K562 (cell line): ENCODE data around the gene SFSWAP. TPM values are rescaled to one million over a fixed set of nuclear protein-coding genes. Genes with fewer than 3 reads are reported as not detected.

ENCODE experiments used
- ATAC-seq: fragments of 200-7000 bp; cut with Tn5 transposase; 3 replicates; pipeline ENCODE4 v1.9.1; 2020; ENCODE audit warnings: moderate library complexity
- BruUV-seq: library from RNA; stranded (reverse); fragments of 400-500 nt; replicated peaks from 2 replicates; lab custom pipeline; 2021; lab: Mats Ljungman, UMichigan
- CTCF ChIA-PET: fragments of 300-600 bp; formaldehyde crosslinking; extraction: SDS; loops from one replicate; lab custom pipeline; 2021; ENCODE audit warnings: low intra/inter-chr PET ratio; lab: Yijun Ruan, JAX
- POLR2A ChIA-PET: fragments of 300-600, 350-650 bp; sonication (Branson Sonifier 250); formaldehyde crosslinking; extraction: SDS; loops from one replicate; lab custom pipeline; 2021; ENCODE audit warnings: antibody characterized with exemption, inconsistent platforms; lab: Yijun Ruan, JAX
- DNase-seq, 4 experiments: peaks; one replicate each; pipeline versions ENCODE4 v3.0.0 to v3.0.0-alpha.2; 2011 to 2018; ENCODE audit warnings: low spot score in 3 of 4, mixed read lengths in 3 of 4; ENCODE audit errors: extremely low read depth in 1 of 4
- FAIRE-seq: peaks from 2 replicates; lab custom pipeline; 2011; peaks lifted over from hg19 to GRCh38; lab: Jason Lieb, UNC
- H2AFZ ChIP-seq: 2 replicates; pipeline ENCODE4 v1.6.0; 2011; ENCODE audit warnings: low read depth, low read length, control low read depth, inconsistent platforms
- H3K27ac ChIP-seq: fragments of 200-600 bp; 3 replicates; pipeline ENCODE4 v1.8.0; 2011; ENCODE audit warnings: low read depth, mild to moderate bottlenecking, control low read depth, inconsistent platforms, low read length, moderate library complexity, mixed read lengths; ENCODE audit errors: extremely low read depth
- H3K27me3 ChIP-seq, 2 experiments: fragments of 300-600 bp in 1 of 2; 2 replicates in 1 of 2; 3 replicates in 1 of 2; pipeline versions ENCODE4 v1.6.0 to v1.8.0; 2011; ENCODE audit warnings: inconsistent platforms in 2 of 2, low read length in 2 of 2, mild to moderate bottlenecking in 1 of 2, mixed read lengths in 1 of 2, moderate library complexity in 1 of 2; ENCODE audit not compliant: control insufficient read depth in 2 of 2, insufficient read depth in 2 of 2
- H3K36me3 ChIP-seq: fragments of 300-600 bp; 3 replicates; pipeline ENCODE4 v1.8.0; 2011; ENCODE audit warnings: mild to moderate bottlenecking, low read length, inconsistent platforms; ENCODE audit not compliant: control insufficient read depth, insufficient read depth
- H3K4me1 ChIP-seq, 2 experiments: fragments of 200-600 bp in 1 of 2; replicated peaks in 1 of 2; 2 replicates in 1 of 2; 3 replicates in 1 of 2; pipeline versions ENCODE4 v1.5.1 to v1.8.0; 2011; ENCODE audit warnings: inconsistent platforms in 2 of 2, low read length in 2 of 2, mild to moderate bottlenecking in 1 of 2, mixed read lengths in 1 of 2, moderate library complexity in 1 of 2; ENCODE audit not compliant: control insufficient read depth in 2 of 2, insufficient read depth in 2 of 2
- H3K4me2 ChIP-seq: 2 replicates; pipeline ENCODE4 v1.6.1; 2011; ENCODE audit warnings: low read length, control low read depth, inconsistent platforms, mixed read lengths; ENCODE audit not compliant: insufficient read depth
- H3K4me3 ChIP-seq: fragments of 200-600 bp; sonication (generic), shearing (Covaris generic); 2 replicates; pipeline ENCODE4 v1.5.1; 2016; ENCODE audit warnings: control low read depth, inconsistent platforms
- H3K79me2 ChIP-seq: fragments of 200-600 bp; 3 replicates; pipeline ENCODE4 v1.8.0; 2011; ENCODE audit warnings: low read length, inconsistent platforms; ENCODE audit not compliant: control insufficient read depth, insufficient read depth
- H3K9ac ChIP-seq, 2 experiments: 2 replicates each; pipeline versions ENCODE4 v1.6.0 to v1.6.1; 2011; ENCODE audit warnings: low read depth in 2 of 2, low read length in 2 of 2, control low read depth in 1 of 2, inconsistent platforms in 1 of 2, mild to moderate bottlenecking in 1 of 2, mixed read lengths in 1 of 2; ENCODE audit not compliant: insufficient read depth in 1 of 2
- H3K9me1 ChIP-seq: one replicate; pipeline ENCODE4 v1.6.0; 2011; ENCODE audit warnings: inconsistent platforms, mild to moderate bottlenecking, low read length, moderate library complexity; ENCODE audit not compliant: control insufficient read depth, insufficient read depth
- H3K9me3 ChIP-seq: replicated peaks from 2 replicates; pipeline ENCODE4 v1.5.1; 2011; ENCODE audit warnings: low read depth, low read length, inconsistent platforms; ENCODE audit not compliant: control insufficient read depth, insufficient read depth
- H4K20me1 ChIP-seq: replicated peaks from 2 replicates; pipeline ENCODE4 v1.6.1; 2011; ENCODE audit warnings: low read length, inconsistent platforms, mixed read lengths; ENCODE audit not compliant: control insufficient read depth, insufficient read depth
- GABPB2 ChIP-seq: fragments of 250-450 bp; sonication (Bioruptor Pico); conservative IDR thresholded peaks from 2 replicates; pipeline ENCODE4 v1.5.1; 2021; ENCODE audit warnings: mild to moderate bottlenecking
- HMGN3 ChIP-seq: IDR thresholded peaks from 2 replicates; pipeline ENCODE4 v1.6.1; 2011; ENCODE audit warnings: borderline replicate concordance, low read depth, mild to moderate bottlenecking, mixed read lengths, low read length; ENCODE audit not compliant: insufficient read length; ENCODE audit errors: extremely low read depth
- NR2C1 ChIP-seq, 2 experiments: fragments of 450-650 bp; IDR thresholded peaks; 2 replicates each; pipeline ENCODE4 v1.6.1; 2017; ENCODE audit warnings: mild to moderate bottlenecking in 2 of 2, antibody characterized with exemption in 1 of 2, inconsistent platforms in 1 of 2, missing compliant biosample characterization in 1 of 2, missing genetic modification characterization in 1 of 2
- RBBP5 ChIP-seq: fragments of 200-600 bp; sonication (generic); IDR thresholded peaks from 2 replicates; pipeline ENCODE4 v1.6.1; 2012; ENCODE audit warnings: borderline replicate concordance, mild to moderate bottlenecking, low read length, control low read depth, inconsistent platforms; ENCODE audit not compliant: insufficient read depth, poor library complexity, severe bottlenecking
- TAL1 ChIP-seq: fragments of 450-650 bp; IDR thresholded peaks from 2 replicates; pipeline ENCODE4 v1.6.1; 2016; ENCODE audit warnings: mild to moderate bottlenecking
- TFAP4 ChIP-seq: sonication (generic); formaldehyde crosslinking; IDR thresholded peaks from 2 replicates; pipeline ENCODE4 v1.8.0; 2022; ENCODE audit warnings: missing genetic modification reagents, mild to moderate bottlenecking, moderate library complexity, borderline replicate concordance
- VEZF1 ChIP-seq: fragments of 200-800 bp; sonication (Bioruptor generic); IDR thresholded peaks from 2 replicates; pipeline ENCODE4 v1.6.1; 2017; ENCODE audit warnings: missing genetic modification characterization, missing compliant biosample characterization
- WGBS: fragments of 100-300 bp; shearing (Covaris generic); methylation state at CpG from one replicate; pipeline ENCODE4 v1.1.6; 2016; ENCODE audit warnings: low coverage, mixed read lengths; ENCODE audit not compliant: insufficient coverage; ENCODE audit errors: missing lambda C conversion rate; 5-methylcytosine and 5-hydroxymethylcytosine counted together
- in situ Hi-C: fragments of 300-500 bp; cut with MboI; formaldehyde crosslinking; loops from 4 replicates; pipeline ENCODE4 v1.15.0; 2018; ENCODE audit warnings: inconsistent platforms, mixed read lengths
- intact Hi-C: fragments of 100-400 bp; cut with micrococcal nuclease; formaldehyde crosslinking; loops from 2 replicates; pipeline ENCODE4 v1.14.2; 2022
- polyA plus RNA-seq, 8 experiments: library from polyadenylated mRNA; depleted of rRNA in 4 of 8; stranded (reverse) in 5 of 8; unstranded in 3 of 8; fragments of >200 nt; fragmentation: Nextera tagmentation in 2 of 8; fragmentation: Illumina TruSeq in 1 of 8; extraction: Ambion mirVana in 2 of 8; extraction: Trizol in 1 of 8; gene quantifications; 2 replicates each; pipeline versions ENCODE4 v1.2.1 to v1.2.3, GENCODE V29; 2011 to 2014; ENCODE audit warnings: inconsistent platforms in 1 of 8, missing spikeins in 1 of 8
- total RNA-seq, 7 experiments: library from RNA; depleted of rRNA in 6 of 7; stranded (reverse); fragments of >200 nt in 6 of 7; fragmentation: Illumina TruSeq in 2 of 7; extraction: Trizol in 2 of 7; gene quantifications; 2 replicates each; pipeline versions ENCODE4 v1.2.1 to v1.2.3, GENCODE V29; 2011 to 2021; ENCODE audit warnings: low replicate concordance in 1 of 7

SFSWAP gene
- total and polyA plus RNA-seq, 9 of the 15 experiments (the other 6 are each of a cell fraction or from before 2014, with no cell fraction given): 2.4 to 60.4 (median 32.6) TPM

DNA sequence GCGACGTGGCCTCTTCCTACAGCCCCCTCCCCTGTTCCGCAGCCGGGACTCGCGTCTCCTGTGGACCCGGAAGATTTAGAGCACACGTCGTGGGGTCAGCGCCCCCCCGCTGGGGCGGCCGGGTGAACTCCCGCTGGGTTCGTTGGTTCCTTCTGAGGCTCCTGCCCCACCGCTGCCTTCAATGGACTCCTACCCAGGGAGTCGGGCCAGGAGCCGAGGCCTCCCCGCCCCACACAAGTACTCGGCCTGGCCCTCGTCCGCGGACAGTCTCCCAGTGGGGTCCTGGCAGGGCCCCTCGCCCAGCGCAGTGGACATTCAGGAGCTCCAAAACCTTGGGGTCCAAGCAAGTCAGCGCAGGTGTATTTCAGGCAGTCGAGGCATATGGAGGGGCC is 118.5 kb downstream of the SFSWAP start:
- peak overlapping the region; percentile 25; the same call in 1 of the 2 replicates for H2AFZ ChIP-seq
- H3K4me1 ChIP-seq: peaks cover 12 to 59% of the 10 kb centered on the region in 2 experiments; a peak in 4 of 5 replicates
- H3K27ac ChIP-seq: no peak overlapping the region
- no peak for FAIRE-seq
- ATAC-seq: no peak
- H3K36me3 ChIP-seq: no peaks in the 10 kb centered on the region
- H3K4me2 ChIP-seq: peak overlapping the region; percentile 63
- H3K9ac ChIP-seq: peak overlapping the region; percentile 47 to 92
- no TSS peak for BruUV-seq
- intact Hi-C loops (loop anchor here (10.0 kb wide), 1 partner anchor 915 kb away; no protein-coding TSS in a partner anchor), in situ Hi-C loops (loop anchor here (10.0 kb wide), 1 partner anchor 905 kb away; no protein-coding TSS in a partner anchor)
- peaks cover 10 to 24% of the 10 kb centered on the region in 2 experiments; a peak in 3 of 5 replicates for H3K27me3 ChIP-seq
- H3K9me3 ChIP-seq: no peaks in the 10 kb centered on the region
- POLR2A ChIA-PET: interaction anchor here (0.9 kb wide), 1 partner anchor 15 kb away, joined by 3 read pairs; no protein-coding TSS in a partner anchor
- CTCF ChIA-PET: interaction anchor here (0.5 to 2.1 kb wide), 2 partner anchors 122 to 725 kb away, joined by 4 to 11 read pairs; no protein-coding TSS in a partner anchor
- 16% methylated on average over 25 of the region's 27 CpGs for WGBS
- H4K20me1 ChIP-seq: 0 out of 2 replicates have a peak, but pooled peaks cover 17% of the 10 kb centered on the region
- peaks cover 21% of the 10 kb centered on the region for H3K79me2 ChIP-seq
- peak overlapping the region; percentile 54 for H3K4me3 ChIP-seq
- peak in 1 of 4 experiments; percentile 45 for DNase-seq
- no peaks in the 10 kb centered on the region for H3K9me1 ChIP-seq
- TF ChIP-seq TAL1: no peak
- TF ChIP-seq HMGN3: peak; percentile 4
- peak; percentile 19; the same call in 1 of the 2 replicates for TF ChIP-seq TFAP4
- TF ChIP-seq GABPB2 (CRISPR knock-in tag): no peak
- peak; percentile 45 for TF ChIP-seq VEZF1
- peak; percentile 53 for TF ChIP-seq RBBP5
- TF ChIP-seq NR2C1 (IDR thresholded peaks at IDR 0.05): 0 out of 2 replicates have a peak, but pooled peaks have one; percentile 48
- TF ChIP-seq NR2C1 (tag; IDR thresholded peaks at IDR 0.05): peak; percentile 57
